ENCODE measurements around the gene CACTIN. TPM values are rescaled to one million over a fixed set of nuclear protein-coding genes. Genes with fewer than 3 reads are reported as not detected.

CACTIN gene
- total RNA-seq, 1 experiment from 2014 or later: 36.3 TPM

DNA sequence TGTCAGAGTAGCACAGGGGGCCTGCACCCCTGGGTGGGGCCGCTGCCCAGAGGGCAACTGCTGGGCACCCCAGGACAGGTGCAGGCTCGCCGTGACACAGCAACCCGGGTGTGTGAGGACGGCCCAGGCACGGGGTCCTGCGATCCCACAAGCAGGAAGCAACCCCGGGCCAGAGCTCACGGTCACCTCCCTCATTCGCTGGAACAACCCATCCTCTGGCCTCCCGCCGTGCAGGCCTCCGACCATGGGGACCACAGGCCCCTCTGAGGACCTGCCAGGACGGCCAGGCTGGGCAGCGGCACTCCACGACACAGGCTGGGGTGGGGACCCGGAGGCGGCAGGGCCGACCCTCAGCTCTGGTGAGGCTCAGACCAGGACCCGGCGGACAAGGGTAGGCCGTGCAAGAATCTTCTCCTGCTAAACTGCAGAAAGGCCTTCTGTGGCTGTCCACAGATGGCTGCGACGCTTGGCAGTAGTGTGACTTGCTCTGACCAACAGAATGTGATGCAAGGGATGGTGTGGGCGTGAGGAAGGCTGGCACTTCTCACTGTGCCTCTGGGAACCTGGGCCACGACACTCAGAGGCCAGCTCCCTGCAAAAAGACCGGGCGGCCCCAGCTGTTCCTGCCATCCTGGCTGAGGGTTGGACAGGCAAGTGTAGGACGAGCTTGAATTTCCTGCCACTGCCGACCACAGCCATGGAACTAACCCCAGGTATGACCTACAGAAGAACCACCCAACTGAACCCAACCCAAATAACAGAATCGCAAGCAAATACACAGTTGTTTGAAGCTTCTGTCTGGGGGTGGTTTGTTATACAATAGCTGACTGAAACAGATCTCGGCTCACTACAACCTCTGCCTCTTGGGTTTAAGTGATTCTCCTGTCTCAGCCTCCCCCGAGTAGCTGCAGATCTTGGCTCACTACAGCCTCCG is 47.2 kb upstream of the CACTIN start:
- Histone ChIP-seq H3K9me3 (ENCODE audit: low read depth, low read length, poor library complexity, severe bottlenecking) (no peaks in the 10 kb centered on the region), H3K27me3 (replicated peaks; ENCODE audit: insufficient read depth, low read depth, low read length, poor library complexity) (no peaks in the 10 kb centered on the region), H3K4me3 (ENCODE audit: low read depth, low read length, poor library complexity, severe bottlenecking) (no peak overlapping the region), H3K36me3 (ENCODE audit: insufficient read depth, low read length, poor library complexity, severe bottlenecking) (no peaks in the 10 kb centered on the region), H3K27ac (ENCODE audit: low read depth, low read length, poor library complexity, severe bottlenecking) (no peak overlapping the region), H3K4me1 (ENCODE audit: insufficient read depth, low read length, poor library complexity, severe bottlenecking) (peaks cover 12% of the 10 kb centered on the region)
- intact Hi-C loops (cut with micrococcal nuclease; ENCODE audit: unreplicated experiment): no loop called here
- no peak for TF ChIP-seq EZH2 (IDR thresholded peaks at IDR 0.05; ENCODE audit: borderline replicate concordance, low read depth, low read length, poor library complexity, severe bottlenecking)
- TF ChIP-seq, protein P1, sequence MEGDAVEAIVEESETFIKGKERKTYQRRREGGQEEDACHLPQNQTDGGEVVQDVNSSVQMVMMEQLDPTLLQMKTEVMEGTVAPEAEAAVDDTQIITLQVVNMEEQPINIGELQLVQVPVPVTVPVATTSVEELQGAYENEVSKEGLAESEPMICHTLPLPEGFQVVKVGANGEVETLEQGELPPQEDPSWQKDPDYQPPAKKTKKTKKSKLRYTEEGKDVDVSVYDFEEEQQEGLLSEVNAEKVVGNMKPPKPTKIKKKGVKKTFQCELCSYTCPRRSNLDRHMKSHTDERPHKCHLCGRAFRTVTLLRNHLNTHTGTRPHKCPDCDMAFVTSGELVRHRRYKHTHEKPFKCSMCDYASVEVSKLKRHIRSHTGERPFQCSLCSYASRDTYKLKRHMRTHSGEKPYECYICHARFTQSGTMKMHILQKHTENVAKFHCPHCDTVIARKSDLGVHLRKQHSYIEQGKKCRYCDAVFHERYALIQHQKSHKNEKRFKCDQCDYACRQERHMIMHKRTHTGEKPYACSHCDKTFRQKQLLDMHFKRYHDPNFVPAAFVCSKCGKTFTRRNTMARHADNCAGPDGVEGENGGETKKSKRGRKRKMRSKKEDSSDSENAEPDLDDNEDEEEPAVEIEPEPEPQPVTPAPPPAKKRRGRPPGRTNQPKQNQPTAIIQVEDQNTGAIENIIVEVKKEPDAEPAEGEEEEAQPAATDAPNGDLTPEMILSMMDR (conservative IDR thresholded peaks at IDR 0.05; ENCODE audit: low read depth, low read length): no peak
- DNase-seq (ENCODE audit: low spot score): no peak
- ChIA-PET CTCF (no interaction called here), POLR2A (ENCODE audit: low non-redundant PET) (no interaction called here)
- BruUV-seq (replicated peaks): no TSS peak

DNA sequence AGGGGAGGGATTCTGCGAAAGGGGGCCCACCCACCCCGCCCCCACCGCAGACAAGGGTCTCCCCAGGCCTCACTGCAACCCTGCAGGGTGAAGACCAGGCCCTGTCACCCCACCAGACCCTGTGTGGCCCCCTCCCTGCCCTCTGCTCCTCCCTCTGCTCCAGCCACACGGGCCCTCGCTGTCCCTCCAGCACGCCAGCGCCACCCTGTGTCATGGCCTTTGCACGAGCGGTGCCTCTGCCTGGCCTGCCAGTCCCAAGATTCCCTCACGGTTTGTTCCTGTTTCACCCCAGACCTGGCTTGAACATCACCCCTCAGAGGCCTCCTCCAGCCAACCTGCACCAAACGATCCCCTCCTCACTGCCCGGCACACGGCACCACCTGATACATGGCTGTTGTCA is 46.4 kb upstream of the CACTIN start:
- ChIA-PET CTCF (no interaction called here), POLR2A (ENCODE audit: low non-redundant PET) (no interaction called here)
- peaks cover 12% of the 10 kb centered on the region for H3K4me1 ChIP-seq (ENCODE audit: insufficient read depth, low read length, poor library complexity, severe bottlenecking)
- no peak for DNase-seq (ENCODE audit: low spot score)
- no TSS peak for BruUV-seq (replicated peaks)
- TF ChIP-seq, protein P1 (conservative IDR thresholded peaks at IDR 0.05; ENCODE audit: low read depth, low read length): no peak
- TF ChIP-seq EZH2 (IDR thresholded peaks at IDR 0.05; ENCODE audit: borderline replicate concordance, low read depth, low read length, poor library complexity, severe bottlenecking): no peak
- no peaks in the 10 kb centered on the region for H3K9me3 ChIP-seq (ENCODE audit: low read depth, low read length, poor library complexity, severe bottlenecking)
- no peak overlapping the region for H3K27ac ChIP-seq (ENCODE audit: low read depth, low read length, poor library complexity, severe bottlenecking)
- H3K27me3 ChIP-seq (replicated peaks; ENCODE audit: insufficient read depth, low read depth, low read length, poor library complexity): no peaks in the 10 kb centered on the region
- H3K36me3 ChIP-seq (ENCODE audit: insufficient read depth, low read length, poor library complexity, severe bottlenecking): no peaks in the 10 kb centered on the region
- intact Hi-C loops (cut with micrococcal nuclease; ENCODE audit: unreplicated experiment): no loop called here
- H3K4me3 ChIP-seq (ENCODE audit: low read depth, low read length, poor library complexity, severe bottlenecking): no peak overlapping the region

DNA sequence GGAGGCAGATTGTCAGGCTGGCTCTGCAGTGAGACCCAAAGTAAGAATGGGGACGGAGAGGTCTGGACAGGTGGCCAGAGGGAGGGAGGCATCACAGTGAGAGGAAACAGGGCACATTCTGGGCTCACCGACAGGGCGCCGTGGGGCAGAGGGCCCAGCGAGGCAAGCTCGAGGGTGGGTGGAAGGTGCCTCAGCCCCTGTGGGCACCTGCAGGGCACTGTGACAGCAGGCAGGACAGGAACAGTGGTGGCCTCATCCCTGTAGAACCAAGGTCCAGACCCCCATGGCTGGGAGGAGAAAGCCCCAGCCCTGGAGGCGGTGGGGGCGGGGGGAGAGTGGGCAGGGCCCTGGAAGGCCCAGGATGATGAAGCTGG is 46.0 kb upstream of the CACTIN start:
- DNase-seq (ENCODE audit: low spot score): no peak
- no peaks in the 10 kb centered on the region for H3K27me3 ChIP-seq (replicated peaks; ENCODE audit: insufficient read depth, low read depth, low read length, poor library complexity)
- peaks cover 12% of the 10 kb centered on the region for H3K4me1 ChIP-seq (ENCODE audit: insufficient read depth, low read length, poor library complexity, severe bottlenecking)
- no peak overlapping the region for H3K4me3 ChIP-seq (ENCODE audit: low read depth, low read length, poor library complexity, severe bottlenecking)
- POLR2A ChIA-PET (ENCODE audit: low non-redundant PET): no interaction called here
- TF ChIP-seq EZH2 (IDR thresholded peaks at IDR 0.05; ENCODE audit: borderline replicate concordance, low read depth, low read length, poor library complexity, severe bottlenecking): no peak
- TF ChIP-seq, protein P1 (conservative IDR thresholded peaks at IDR 0.05; ENCODE audit: low read depth, low read length): no peak
- no peaks in the 10 kb centered on the region for H3K9me3 ChIP-seq (ENCODE audit: low read depth, low read length, poor library complexity, severe bottlenecking)
- CTCF ChIA-PET: no interaction called here
- H3K36me3 ChIP-seq (ENCODE audit: insufficient read depth, low read length, poor library complexity, severe bottlenecking): no peaks in the 10 kb centered on the region
- BruUV-seq (replicated peaks): no TSS peak
- intact Hi-C loops (cut with micrococcal nuclease; ENCODE audit: unreplicated experiment): no loop called here
- no peak overlapping the region for H3K27ac ChIP-seq (ENCODE audit: low read depth, low read length, poor library complexity, severe bottlenecking)

Measured in A673 (cell line).